Activated CD4-positive, alpha-beta T cell treated with anti-CD3 and anti-CD28 coated beads, Interleukin-2, amount 50 U/mL, for 24 hours (primary cell): ENCODE measurements around the gene KIF13A.

Source experiments
- DNase-seq, 2 donors: peaks; one replicate each; pipeline ENCODE4 v3.0.0-alpha.2; 2020; ENCODE audit warnings: low read depth in 1 of 2, low spot score in 1 of 2

KIF13A gene

GRCh38 chr6:17730078-17730704 lies 257.2 kb downstream of the KIF13A start:
- no peak for DNase-seq

- no peak for DNase-seq
These were observed 258.0 kb downstream of the KIF13A start for GRCh38 chr6:17729223-17730077.

- DNase-seq: no peak
These were observed 258.7 kb downstream of the KIF13A start for GRCh38 chr6:17728551-17729222.

GRCh38 chr6:17725083-17725482 lies 262.4 kb downstream of the KIF13A start:
- no peak for DNase-seq

- DNase-seq: no peak
These were observed 263.1 kb downstream of the KIF13A start for GRCh38 chr6:17724341-17724740.

GRCh38 chr6:17721671-17722070 lies 265.8 kb downstream of the KIF13A start:
- no peak for DNase-seq

- no peak for DNase-seq
These were observed 268.0 kb downstream of the KIF13A start for GRCh38 chr6:17719323-17720041.

- DNase-seq: no peak
These were observed 271.2 kb downstream of the KIF13A start for GRCh38 chr6:17716221-17716620.

GRCh38 chr6:17714879-17715851 lies 272.3 kb downstream of the KIF13A start:
- DNase-seq: peak in 1 of 2 donors; percentile 28

- DNase-seq: no peak
These were observed 273.3 kb downstream of the KIF13A start for GRCh38 chr6:17714177-17714576.

- no peak for DNase-seq
These were observed 274.9 kb downstream of the KIF13A start for GRCh38 chr6:17712576-17712975.

GRCh38 chr6:17710331-17710730 lies 277.1 kb downstream of the KIF13A start:
- no peak for DNase-seq

- DNase-seq: no peak
These were observed 278.0 kb downstream of the KIF13A start for GRCh38 chr6:17709476-17709875.
